ENCODE results near the gene USH1C. TPM values are rescaled to one million over a fixed set of nuclear protein-coding genes. Genes with fewer than 3 reads are reported as not detected.

USH1C gene
- total RNA-seq, 1 donor = not detected

- no peaks in the 10 kb centered on the region for H4K20me1 ChIP-seq (ENCODE audit: insufficient read depth, low read length)
- H3K9me3 ChIP-seq (ENCODE audit: low read depth, low read length) = no peaks in the 10 kb centered on the region
- DNase-seq (ENCODE audit: insufficient read length, low spot score, missing footprints) = no peak
- H3K36me3 ChIP-seq (ENCODE audit: insufficient read depth, low read length) = no peaks in the 10 kb centered on the region
- H3K79me2 ChIP-seq (ENCODE audit: insufficient read depth, low read length) = no peaks in the 10 kb centered on the region
- TF ChIP-seq CTCF (IDR thresholded peaks at IDR 0.05; ENCODE audit: extremely low read depth, low read depth, low read length) = no peak
- H3K4me2 ChIP-seq (ENCODE audit: insufficient read depth, low read length) = no peak overlapping the region
- H3K27me3 ChIP-seq (ENCODE audit: insufficient read depth, low read length) = peaks cover 6% of the 10 kb centered on the region
- H3K4me3 ChIP-seq (ENCODE audit: insufficient read depth, low read length) = no peak overlapping the region
- H3K27ac ChIP-seq (ENCODE audit: low read depth, low read length) = no peak overlapping the region
- no peak overlapping the region for H2AFZ ChIP-seq (ENCODE audit: low read length)
- H3K4me1 ChIP-seq (ENCODE audit: insufficient read depth, low read length) = no peaks in the 10 kb centered on the region
These were observed 29.7 kb downstream of the USH1C start for GRCh38 chr11:17514476-17514875.

- Histone ChIP-seq H3K4me3 (ENCODE audit: insufficient read depth, low read length) (no peak overlapping the region), H3K79me2 (ENCODE audit: insufficient read depth, low read length) (no peaks in the 10 kb centered on the region), H2AFZ (ENCODE audit: low read length) (no peak overlapping the region), H3K9me3 (ENCODE audit: low read depth, low read length) (no peaks in the 10 kb centered on the region), H3K27ac (ENCODE audit: low read depth, low read length) (no peak overlapping the region), H3K4me2 (ENCODE audit: insufficient read depth, low read length) (no peak overlapping the region), H3K36me3 (ENCODE audit: insufficient read depth, low read length) (no peaks in the 10 kb centered on the region), H3K27me3 (ENCODE audit: insufficient read depth, low read length) (peaks cover 6% of the 10 kb centered on the region), H4K20me1 (ENCODE audit: insufficient read depth, low read length) (no peaks in the 10 kb centered on the region), H3K4me1 (ENCODE audit: insufficient read depth, low read length) (peaks cover under 1% of the 10 kb centered on the region)
- DNase-seq (ENCODE audit: insufficient read length, low spot score, missing footprints) = peak; percentile 63
- TF ChIP-seq CTCF (IDR thresholded peaks at IDR 0.05; ENCODE audit: extremely low read depth, low read depth, low read length) = no peak
These were observed 30.4 kb downstream of the USH1C start for GRCh38 chr11:17513853-17514252.

- no peaks in the 10 kb centered on the region for H3K79me2 ChIP-seq (ENCODE audit: insufficient read depth, low read length)
- DNase-seq (ENCODE audit: insufficient read length, low spot score, missing footprints) = no peak
These were observed 32.1 kb downstream of the USH1C start for GRCh38 chr11:17512101-17512500.

GRCh38 chr11:17511571-17511970, 32.6 kb downstream of the USH1C start:
- Histone ChIP-seq H3K4me2 (ENCODE audit: insufficient read depth, low read length) (no peak overlapping the region), H3K79me2 (ENCODE audit: insufficient read depth, low read length) (no peaks in the 10 kb centered on the region), H4K20me1 (ENCODE audit: insufficient read depth, low read length) (no peaks in the 10 kb centered on the region), H3K27ac (ENCODE audit: low read depth, low read length) (no peak overlapping the region), H3K4me1 (ENCODE audit: insufficient read depth, low read length) (peaks cover 4% of the 10 kb centered on the region), H3K36me3 (ENCODE audit: insufficient read depth, low read length) (no peaks in the 10 kb centered on the region), H3K4me3 (ENCODE audit: insufficient read depth, low read length) (no peak overlapping the region), H2AFZ (ENCODE audit: low read length) (no peak overlapping the region), H3K9me3 (ENCODE audit: low read depth, low read length) (no peaks in the 10 kb centered on the region), H3K27me3 (ENCODE audit: insufficient read depth, low read length) (peaks cover 6% of the 10 kb centered on the region)
- no peak for TF ChIP-seq CTCF (IDR thresholded peaks at IDR 0.05; ENCODE audit: extremely low read depth, low read depth, low read length)
- no peak for DNase-seq (ENCODE audit: insufficient read length, low spot score, missing footprints)

More at GRCh38 chr11:17512101-17512500, 32.1 kb downstream of the USH1C start:
- H3K36me3 ChIP-seq (ENCODE audit: insufficient read depth, low read length) = no peaks in the 10 kb centered on the region
- no peaks in the 10 kb centered on the region for H4K20me1 ChIP-seq (ENCODE audit: insufficient read depth, low read length)
- no peak overlapping the region for H3K4me2 ChIP-seq (ENCODE audit: insufficient read depth, low read length)
- peaks cover 4% of the 10 kb centered on the region for H3K4me1 ChIP-seq (ENCODE audit: insufficient read depth, low read length)
- no peak overlapping the region for H3K27ac ChIP-seq (ENCODE audit: low read depth, low read length)
- no peak overlapping the region for H3K4me3 ChIP-seq (ENCODE audit: insufficient read depth, low read length)
- H3K9me3 ChIP-seq (ENCODE audit: low read depth, low read length) = no peaks in the 10 kb centered on the region
- H2AFZ ChIP-seq (ENCODE audit: low read length) = no peak overlapping the region
- H3K27me3 ChIP-seq (ENCODE audit: insufficient read depth, low read length) = peaks cover 6% of the 10 kb centered on the region
- TF ChIP-seq CTCF (IDR thresholded peaks at IDR 0.05; ENCODE audit: extremely low read depth, low read depth, low read length) = no peak
